GM12892 (cell line): Measurements from ENCODE around the gene EXOC3L4.

Experiments
- POLR2A ChIP-seq: IDR thresholded peaks from 2 replicates; pipeline ENCODE4 v1.6.1; 2011; ENCODE audit warnings: low read depth, low read length, control low read depth
- POLR2AphosphoS5 ChIP-seq: IDR thresholded peaks from 2 replicates; pipeline ENCODE4 v1.6.1; 2011; ENCODE audit warnings: low read depth, low read length, control low read depth
- TAF1 ChIP-seq: IDR thresholded peaks from 2 replicates; pipeline ENCODE4 v1.6.1; 2011; ENCODE audit warnings: low read depth, mild to moderate bottlenecking, control low read depth, low read length, borderline replicate concordance

DNA sequence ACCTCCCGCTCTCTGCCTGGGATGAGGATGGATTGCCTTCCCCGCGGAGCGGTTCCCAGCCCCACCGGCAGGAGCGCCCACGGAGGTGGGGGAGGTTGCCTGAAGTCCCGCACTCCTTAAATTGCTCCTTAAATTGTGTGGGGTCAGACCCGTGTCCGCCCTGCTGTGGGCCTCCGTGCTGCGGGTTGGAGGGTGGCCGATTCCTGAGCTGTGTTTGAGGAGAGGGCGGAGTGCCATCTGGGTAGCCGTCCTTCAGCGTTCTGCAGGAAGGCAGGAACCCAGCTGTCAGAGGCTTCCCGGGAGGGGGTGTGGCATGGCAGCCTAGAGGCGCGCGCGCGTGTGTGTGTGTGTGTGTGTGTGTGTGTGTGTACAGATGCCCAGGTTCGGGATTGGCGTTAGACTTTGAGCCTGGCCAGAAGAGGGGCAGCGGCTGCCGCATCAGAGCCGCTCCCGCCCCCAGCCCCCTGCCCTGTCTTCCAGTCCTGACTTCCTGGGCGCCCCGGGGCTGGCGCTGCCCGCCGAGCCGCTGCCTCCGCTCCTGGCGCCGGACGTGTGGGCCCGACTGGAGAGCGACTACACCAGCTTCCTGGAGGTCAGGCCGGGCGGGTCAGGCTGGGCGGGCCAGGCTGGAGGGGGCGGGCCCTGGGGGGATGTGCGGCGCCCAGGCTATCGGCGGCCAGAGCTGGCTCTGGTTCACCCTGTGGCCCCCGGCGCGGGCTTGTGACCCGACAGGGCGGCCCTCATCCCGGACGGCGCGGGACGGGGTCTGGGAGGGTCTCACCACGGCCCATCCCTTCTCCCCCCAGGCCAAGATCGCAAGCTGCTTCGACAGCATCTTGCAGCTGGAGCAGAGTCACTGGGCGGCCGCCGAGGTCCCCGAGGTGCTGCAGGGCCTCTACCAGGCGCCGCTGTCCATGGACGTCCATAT lies 9.2 kb downstream of the EXOC3L4 start:
- no peak for TF ChIP-seq POLR2A
- TF ChIP-seq POLR2AphosphoS5: no peak
- no peak for TF ChIP-seq TAF1
